Testis (tissue), 2 donors: ENCODE results near the gene COA3.

Experiments used
- CTCF ChIP-seq, 3 experiments: fragments of 450-650 bp in 2 of 3; fragments of 200-600 bp in 1 of 3; sonication (generic) in 1 of 3; IDR thresholded peaks; one replicate each; pipeline ENCODE4 v1.5.1; 2016 to 2019; ENCODE audit warnings: antibody characterized with exemption in 3 of 3, mild to moderate bottlenecking in 2 of 3, moderate library complexity in 1 of 3
- POLR2A ChIP-seq: fragments of 450-650 bp; IDR thresholded peaks from one replicate; pipeline ENCODE4 v1.6.1; 2017; ENCODE audit warnings: antibody characterized with exemption, mild to moderate bottlenecking, moderate library complexity

GRCh38 chr17:42803074-42803883, 4.8 kb upstream of the COA3 start:
- TF ChIP-seq CTCF (IDR thresholded peaks at IDR 0.05), result no peak
- no peak for TF ChIP-seq POLR2A
